ENCODE data around the gene P2RY2.

P2RY2 gene

DNA sequence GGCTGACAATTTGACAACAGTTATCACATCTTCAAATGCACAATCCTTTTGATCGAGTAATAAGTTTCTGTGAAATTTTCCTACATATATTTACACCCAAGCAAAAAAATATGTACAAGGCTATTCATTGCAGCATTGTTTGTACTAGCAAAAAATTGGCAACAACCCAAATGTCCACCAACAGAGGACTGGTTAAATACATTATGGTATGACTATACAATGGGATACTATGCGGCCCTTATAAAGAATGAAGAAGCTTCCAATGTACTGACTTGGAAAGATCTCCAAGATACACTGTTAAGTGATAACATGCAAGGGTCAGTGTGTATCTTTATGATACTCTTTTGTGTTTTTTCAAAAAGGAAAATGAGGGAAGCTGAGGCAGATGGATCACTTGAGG is 8.2 kb upstream of the P2RY2 start:
- TF ChIP-seq, protein P1, sequence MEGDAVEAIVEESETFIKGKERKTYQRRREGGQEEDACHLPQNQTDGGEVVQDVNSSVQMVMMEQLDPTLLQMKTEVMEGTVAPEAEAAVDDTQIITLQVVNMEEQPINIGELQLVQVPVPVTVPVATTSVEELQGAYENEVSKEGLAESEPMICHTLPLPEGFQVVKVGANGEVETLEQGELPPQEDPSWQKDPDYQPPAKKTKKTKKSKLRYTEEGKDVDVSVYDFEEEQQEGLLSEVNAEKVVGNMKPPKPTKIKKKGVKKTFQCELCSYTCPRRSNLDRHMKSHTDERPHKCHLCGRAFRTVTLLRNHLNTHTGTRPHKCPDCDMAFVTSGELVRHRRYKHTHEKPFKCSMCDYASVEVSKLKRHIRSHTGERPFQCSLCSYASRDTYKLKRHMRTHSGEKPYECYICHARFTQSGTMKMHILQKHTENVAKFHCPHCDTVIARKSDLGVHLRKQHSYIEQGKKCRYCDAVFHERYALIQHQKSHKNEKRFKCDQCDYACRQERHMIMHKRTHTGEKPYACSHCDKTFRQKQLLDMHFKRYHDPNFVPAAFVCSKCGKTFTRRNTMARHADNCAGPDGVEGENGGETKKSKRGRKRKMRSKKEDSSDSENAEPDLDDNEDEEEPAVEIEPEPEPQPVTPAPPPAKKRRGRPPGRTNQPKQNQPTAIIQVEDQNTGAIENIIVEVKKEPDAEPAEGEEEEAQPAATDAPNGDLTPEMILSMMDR (IDR thresholded peaks at IDR 0.05; ENCODE audit: low read depth, low read length), result no peak

DNA sequence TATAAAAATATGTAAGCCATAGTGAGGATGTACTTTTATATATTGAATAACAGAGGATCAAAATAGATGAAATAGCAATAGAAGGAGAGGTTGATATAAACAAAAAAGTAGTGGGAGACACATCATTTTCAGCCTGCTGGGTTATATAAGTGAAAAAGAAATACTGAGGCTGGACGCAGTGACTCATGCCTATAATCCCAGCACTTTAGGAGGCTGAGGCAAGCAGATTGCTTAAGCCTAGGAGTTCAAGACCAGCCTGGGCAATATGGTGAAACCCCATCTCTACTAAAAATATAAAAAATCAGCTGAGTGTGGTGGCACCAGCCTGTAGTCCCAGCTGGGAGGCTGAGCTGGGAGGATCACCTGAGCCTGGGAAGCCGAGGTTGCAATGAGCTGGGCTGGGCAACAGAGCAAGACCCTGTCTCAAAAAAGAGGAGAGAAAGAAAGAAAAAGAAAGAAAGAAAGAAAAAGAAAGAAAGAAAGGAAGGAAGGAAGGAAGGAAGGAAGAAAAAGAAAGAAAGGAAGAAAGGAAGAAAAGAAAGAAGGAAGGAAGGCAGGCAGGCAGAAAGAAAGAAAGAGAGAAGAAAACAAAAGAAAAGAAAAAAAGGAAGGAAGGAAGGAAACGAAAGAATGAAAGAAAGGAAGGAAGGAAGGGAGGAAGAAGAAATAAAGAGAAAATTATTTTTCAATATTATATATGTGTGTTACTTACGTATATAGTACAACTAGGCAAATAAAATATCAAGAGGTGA is 7.0 kb upstream of the P2RY2 start:
- TF ChIP-seq, protein P1 (IDR thresholded peaks at IDR 0.05; ENCODE audit: low read depth, low read length), result no peak
- no peak overlapping the region for H3K4me3 ChIP-seq (ENCODE audit: low read depth, low read length)

More for the DNA sequence above, 8.2 kb upstream of the P2RY2 start:
- no peak overlapping the region for H3K4me3 ChIP-seq (ENCODE audit: low read depth, low read length)

DNA sequence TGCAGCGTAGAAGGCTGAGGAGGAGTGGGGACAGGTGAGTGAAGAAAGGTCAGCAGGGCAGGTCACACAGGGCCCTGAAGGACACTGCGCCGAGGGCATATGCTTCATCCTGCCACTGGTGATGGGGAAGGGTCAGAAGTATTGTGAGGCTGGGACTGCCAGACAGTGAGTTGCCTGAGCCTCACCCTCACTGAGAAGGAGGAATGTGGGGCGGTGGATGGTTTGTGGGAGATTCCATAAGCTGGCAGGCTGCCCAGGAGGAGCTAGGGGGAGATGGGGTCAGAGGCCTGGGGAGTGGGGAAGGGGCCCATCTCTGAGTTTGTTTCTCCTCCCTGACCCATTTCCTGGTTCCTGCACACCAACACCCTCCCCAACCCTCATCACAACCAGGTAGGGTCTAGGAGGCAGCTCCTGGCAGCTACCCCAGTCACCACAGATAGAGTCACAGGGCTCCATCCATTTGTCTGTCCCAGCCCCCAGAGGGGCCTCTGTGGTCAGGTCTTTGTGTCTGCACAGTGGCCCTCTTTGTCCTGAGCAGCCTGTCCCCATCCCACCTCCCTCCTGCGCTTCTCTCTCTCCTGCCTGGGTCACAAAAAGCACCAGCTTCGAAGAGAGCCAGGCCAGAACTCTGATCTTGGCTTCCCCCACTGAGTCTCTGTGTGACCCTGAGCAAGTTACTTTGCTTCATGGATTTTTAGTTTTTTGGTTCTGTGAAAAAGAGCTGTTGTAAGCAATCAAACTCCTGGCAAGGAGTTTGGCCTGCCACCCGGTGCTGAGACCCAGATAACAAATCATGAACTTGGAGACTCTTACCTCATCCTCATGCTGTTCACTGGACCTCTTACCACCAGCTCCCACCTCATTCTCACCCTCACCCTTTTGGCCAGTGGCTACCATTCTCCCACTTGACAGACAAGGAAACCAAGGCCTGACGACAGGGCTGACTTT is 4.6 kb upstream of the P2RY2 start:
- H3K4me3 ChIP-seq (ENCODE audit: low read depth, low read length), result no peak overlapping the region
- TF ChIP-seq, protein P1 (IDR thresholded peaks at IDR 0.05; ENCODE audit: low read depth, low read length), result no peak

DNA sequence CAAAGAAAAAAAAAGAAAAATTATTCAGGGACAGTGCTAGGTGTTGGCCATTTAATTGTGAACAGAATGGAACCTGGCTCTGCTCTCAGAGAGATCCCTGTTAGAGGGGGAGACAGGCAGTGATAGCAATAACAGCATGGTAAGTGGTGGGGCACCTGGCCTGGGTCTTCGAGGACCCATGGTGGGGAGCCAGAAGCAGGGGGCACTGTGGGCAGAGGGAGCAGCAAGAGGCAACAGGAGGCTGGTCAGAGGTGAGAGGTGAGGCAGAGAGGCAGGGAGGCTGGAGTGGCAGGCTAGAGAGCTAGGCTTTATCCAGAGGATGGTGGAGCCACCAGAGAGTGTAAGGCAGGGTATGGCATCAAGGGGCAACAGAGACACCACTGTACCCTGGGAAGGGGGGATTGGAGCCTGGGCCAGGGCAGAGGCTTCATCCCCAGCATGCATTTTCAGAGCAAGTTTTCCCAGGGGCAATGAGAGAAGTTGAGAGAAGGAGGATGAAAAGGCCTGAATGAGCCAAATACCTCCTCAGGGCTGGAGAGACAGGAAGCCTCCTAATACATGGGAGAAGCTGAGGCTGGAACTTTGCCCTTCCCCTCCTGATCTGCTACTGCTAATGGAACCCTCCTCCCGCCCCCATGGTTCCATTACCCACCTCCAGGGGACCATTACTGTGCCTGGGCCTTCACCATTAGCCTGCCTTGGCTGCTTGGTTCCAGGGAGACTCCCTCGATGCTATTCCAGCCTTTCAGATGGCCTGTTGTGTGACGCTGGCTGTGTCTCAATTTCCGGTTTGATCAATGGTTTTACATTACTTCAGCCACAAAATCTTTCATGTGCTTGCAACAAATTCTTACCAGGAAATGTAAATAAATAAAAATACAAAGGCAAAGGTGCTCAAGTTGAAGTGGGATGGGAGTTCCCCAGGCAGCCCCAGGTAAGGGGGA is 2.6 kb upstream of the P2RY2 start:
- TF ChIP-seq, protein P1 (IDR thresholded peaks at IDR 0.05; ENCODE audit: low read depth, low read length), result no peak

DNA sequence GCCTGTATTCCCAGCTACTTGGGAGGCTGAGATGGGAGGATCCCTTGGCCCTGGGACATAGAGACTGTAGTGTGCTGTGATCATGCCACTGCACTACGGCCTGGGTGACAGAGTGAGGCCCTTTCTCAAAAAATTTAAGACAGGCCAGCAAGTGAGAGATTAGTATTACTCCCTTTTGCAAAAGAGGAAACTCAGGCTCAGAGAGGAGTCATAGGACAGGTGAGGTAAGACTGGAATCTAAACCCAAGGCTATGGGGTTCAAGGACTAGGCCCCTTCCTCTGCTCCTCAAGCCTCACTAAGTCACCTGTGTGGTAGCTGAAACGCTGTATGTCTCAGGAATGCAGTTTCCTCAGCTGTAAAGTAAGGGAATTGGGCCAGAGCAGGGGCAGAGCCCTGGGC is 1.6 kb upstream of the P2RY2 start:
- H3K4me3 ChIP-seq (ENCODE audit: low read depth, low read length), result no peak overlapping the region
- TF ChIP-seq, protein P1 (IDR thresholded peaks at IDR 0.05; ENCODE audit: low read depth, low read length), result no peak

More for the DNA sequence above, 2.6 kb upstream of the P2RY2 start:
- no peak overlapping the region for H3K4me3 ChIP-seq (ENCODE audit: low read depth, low read length)

DNA sequence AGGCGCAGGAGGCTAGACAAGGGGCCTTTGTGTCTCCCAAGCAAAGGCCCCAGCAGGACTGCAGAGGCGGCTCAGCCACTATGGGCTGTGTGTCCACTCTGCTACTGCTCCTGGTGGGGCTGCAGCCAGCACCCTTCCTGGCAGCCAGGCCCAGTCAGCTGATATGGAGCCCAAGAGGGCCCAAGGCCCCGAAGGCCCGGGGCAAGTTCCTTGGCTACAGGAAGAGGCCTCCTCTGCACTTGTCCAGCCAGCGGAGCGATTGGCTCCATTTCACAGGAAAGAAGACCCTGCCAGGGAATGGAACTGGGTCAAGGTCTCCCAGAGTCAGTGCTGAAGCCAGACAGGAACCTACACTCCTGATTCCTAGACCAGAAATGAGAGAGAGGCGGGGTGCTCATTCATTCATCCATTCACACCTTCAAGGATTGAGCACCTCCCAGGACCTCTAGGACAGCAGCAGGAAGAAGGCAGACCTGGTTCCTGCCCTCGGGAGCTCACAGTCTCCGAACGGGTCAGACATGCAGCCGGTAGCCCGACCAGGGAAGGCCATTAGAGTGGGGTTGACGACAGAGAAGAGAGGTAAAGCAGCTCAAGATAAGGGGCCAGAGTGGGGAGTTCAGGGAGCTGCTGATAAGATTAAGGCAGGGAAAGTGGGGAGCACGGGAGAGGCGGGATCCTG is 811 bp upstream of the P2RY2 start:
- TF ChIP-seq, protein P1 (IDR thresholded peaks at IDR 0.05; ENCODE audit: low read depth, low read length), result no peak

More for the DNA sequence above, 811 bp upstream of the P2RY2 start:
- H3K4me3 ChIP-seq (ENCODE audit: low read depth, low read length), result no peak overlapping the region
